ENCODE measurements around the gene CBLB. TPM values are rescaled to one million over a fixed set of nuclear protein-coding genes. Genes with fewer than 3 reads are reported as not detected.

The CBLB gene
- total and polyA plus RNA-seq, 9 of the 15 experiments (the other 6 are each of a cell fraction or from before 2014, with no cell fraction given): 1.8 to 8.1 (median 5.3) TPM

GRCh38 chr3:105767216-105767615 lies 101.6 kb downstream of the CBLB start:
- no peaks in the 10 kb centered on the region for H3K9me1 ChIP-seq (ENCODE audit: control insufficient read depth, insufficient read depth, low read length)
- ATAC-seq (no peak), DNase-seq (ENCODE audit: extremely low read depth in 1 of 4, low spot score in 3 of 4) (no peak), FAIRE-seq (no peak)
- intact Hi-C loops (cut with micrococcal nuclease) (no loop called here), in situ Hi-C loops (cut with MboI) (no loop called here)
- H3K9ac ChIP-seq (ENCODE audit: insufficient read depth in 1 of 2, low read depth in 2 of 2, low read length in 2 of 2): no peak overlapping the region
- POLR2A ChIA-PET: no interaction called here
- H3K27ac ChIP-seq (ENCODE audit: extremely low read depth, low read depth, low read length): no peak overlapping the region
- H3K9me3 ChIP-seq (replicated peaks; ENCODE audit: control insufficient read depth, insufficient read depth, low read depth, low read length): no peaks in the 10 kb centered on the region
- H3K79me2 ChIP-seq (ENCODE audit: control insufficient read depth, insufficient read depth, low read length): no peaks in the 10 kb centered on the region
- H2AFZ ChIP-seq (ENCODE audit: low read depth, low read length): no peak overlapping the region
- BruUV-seq (replicated peaks): no TSS peak
- no peaks in the 10 kb centered on the region for H3K27me3 ChIP-seq (ENCODE audit: control insufficient read depth in 2 of 2, insufficient read depth in 2 of 2, low read length in 2 of 2)
- no peak overlapping the region for H3K4me2 ChIP-seq (ENCODE audit: insufficient read depth, low read length)
- CTCF ChIA-PET (ENCODE audit: low intra/inter-chr PET ratio): interaction anchor here (0.6 kb wide), 1 partner anchor 125 kb away, joined by 3 read pairs; no protein-coding TSS in a partner anchor
- H3K4me1 ChIP-seq (replicated peaks in 1 of 2; ENCODE audit: control insufficient read depth in 2 of 2, insufficient read depth in 2 of 2, low read length in 2 of 2): no peaks in the 10 kb centered on the region
- H3K4me3 ChIP-seq: no peak overlapping the region
- WGBS (ENCODE audit: insufficient coverage, low coverage, missing lambda C conversion rate): 63% methylated on average over 3 of the region's 3 CpGs
- H4K20me1 ChIP-seq (replicated peaks; ENCODE audit: control insufficient read depth, insufficient read depth, low read length): no peaks in the 10 kb centered on the region
- no peaks in the 10 kb centered on the region; the same call in 2 of the 3 replicates for H3K36me3 ChIP-seq (ENCODE audit: control insufficient read depth, insufficient read depth, low read length)
- TF ChIP-seq SRF (CRISPR knock-in tag; IDR thresholded peaks at IDR 0.05) (no peak), MTA3 (IDR thresholded peaks at IDR 0.05; ENCODE audit: borderline replicate concordance) (no peak), ZNF764 (CRISPR knock-in tag; IDR thresholded peaks at IDR 0.05; ENCODE audit: low read depth) (no peak), ZNF445 (CRISPR knock-in tag; IDR thresholded peaks at IDR 0.05; ENCODE audit: low read depth) (no peak), ZBTB33 (CRISPR knock-in tag; IDR thresholded peaks at IDR 0.05) (no peak), ZNF740 (CRISPR knock-in tag; IDR thresholded peaks at IDR 0.05) (no peak), ZNF740 (tag; IDR thresholded peaks at IDR 0.05) (no peak), TFE3 (CRISPR knock-in tag; IDR thresholded peaks at IDR 0.05) (no peak), YBX1 (IDR thresholded peaks at IDR 0.05) (no peak), NCOA6 (IDR thresholded peaks at IDR 0.05) (no peak), ZNF586 (CRISPR knock-in tag; conservative IDR thresholded peaks at IDR 0.05) (no peak), ZBTB2 (IDR thresholded peaks at IDR 0.05) (no peak), HMBOX1 (IDR thresholded peaks at IDR 0.05) (no peak), ZBTB26 (CRISPR knock-in tag; IDR thresholded peaks at IDR 0.05) (no peak), FOSL1 (tag; conservative IDR thresholded peaks at IDR 0.05) (no peak)

All from K562 (cell line).